Glutamatergic neuron (in vitro differentiated cells): ENCODE data around the gene ASNS. TPM values are rescaled to one million over a fixed set of nuclear protein-coding genes. Genes with fewer than 3 reads are reported as not detected.

Experiments used
- DNase-seq: peaks from one replicate; pipeline ENCODE4 v3.0.0; 2022
- H3K27ac Mint-ChIP-seq: one replicate; pipeline ENCODE4 v1.8.0; 2020; ENCODE audit warnings: mild to moderate bottlenecking, mixed read lengths, inconsistent platforms; ENCODE audit not compliant: unreplicated experiment
- H3K27me3 Mint-ChIP-seq: one replicate; pipeline ENCODE4 v1.8.0; 2020; ENCODE audit warnings: mild to moderate bottlenecking, moderate library complexity, mixed read lengths, inconsistent platforms; ENCODE audit not compliant: unreplicated experiment
- H3K36me3 Mint-ChIP-seq: one replicate; pipeline ENCODE4 v1.8.0; 2020; ENCODE audit warnings: mild to moderate bottlenecking, mixed read lengths, inconsistent platforms; ENCODE audit not compliant: unreplicated experiment
- H3K4me1 Mint-ChIP-seq: one replicate; pipeline ENCODE4 v1.8.0; 2020; ENCODE audit warnings: mild to moderate bottlenecking, low read depth, mixed read lengths, inconsistent platforms; ENCODE audit not compliant: unreplicated experiment
- H3K4me3 Mint-ChIP-seq: one replicate; pipeline ENCODE4 v1.8.0; 2020; ENCODE audit warnings: mild to moderate bottlenecking, mixed read lengths, inconsistent platforms; ENCODE audit not compliant: unreplicated experiment
- H3K9me3 Mint-ChIP-seq: one replicate; pipeline ENCODE4 v1.8.0; 2020; ENCODE audit warnings: mild to moderate bottlenecking, moderate library complexity, mixed read lengths, inconsistent platforms; ENCODE audit not compliant: unreplicated experiment
- total RNA-seq: library from RNA; stranded (reverse); fragmentation: NEBNext Ultra II Directional; extraction: Animal tissue kit (Norgen Biotek cat#: 25700); gene quantifications from one replicate; pipeline ENCODE4 v1.2.1, GENCODE V29; 2021; ENCODE audit not compliant: unreplicated experiment
- TF ChIP-seq, protein P1 (sequence below): fragments of 200-600 bp; sonication (generic); IDR thresholded peaks from one replicate; pipeline ENCODE4 v1.5.0; 2021; ENCODE audit not compliant: partially characterized antibody, unreplicated experiment

Gene ASNS
- total RNA-seq, 1 donor from 2014 or later: 281 TPM

DNA sequence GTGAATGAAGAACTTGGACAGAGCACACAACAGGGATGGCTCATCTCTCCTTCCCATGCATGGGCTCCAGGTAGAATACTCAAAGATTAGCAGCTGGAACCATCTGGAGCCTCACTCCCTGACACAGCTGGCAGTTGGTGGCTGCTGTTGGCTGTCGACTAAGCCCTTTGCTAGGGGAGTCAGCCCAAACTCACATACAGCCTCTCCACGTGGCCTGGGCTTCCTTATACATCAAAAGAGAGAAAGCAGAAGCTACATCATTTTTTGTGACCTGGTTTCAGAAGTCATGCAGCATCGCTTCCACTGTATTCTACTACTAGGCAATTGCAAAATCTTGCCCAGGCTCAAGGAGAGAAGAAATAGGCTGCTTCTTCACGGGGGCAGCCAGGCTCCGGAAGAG, 24.4 kb downstream of the ASNS start:
- TF ChIP-seq, protein P1, sequence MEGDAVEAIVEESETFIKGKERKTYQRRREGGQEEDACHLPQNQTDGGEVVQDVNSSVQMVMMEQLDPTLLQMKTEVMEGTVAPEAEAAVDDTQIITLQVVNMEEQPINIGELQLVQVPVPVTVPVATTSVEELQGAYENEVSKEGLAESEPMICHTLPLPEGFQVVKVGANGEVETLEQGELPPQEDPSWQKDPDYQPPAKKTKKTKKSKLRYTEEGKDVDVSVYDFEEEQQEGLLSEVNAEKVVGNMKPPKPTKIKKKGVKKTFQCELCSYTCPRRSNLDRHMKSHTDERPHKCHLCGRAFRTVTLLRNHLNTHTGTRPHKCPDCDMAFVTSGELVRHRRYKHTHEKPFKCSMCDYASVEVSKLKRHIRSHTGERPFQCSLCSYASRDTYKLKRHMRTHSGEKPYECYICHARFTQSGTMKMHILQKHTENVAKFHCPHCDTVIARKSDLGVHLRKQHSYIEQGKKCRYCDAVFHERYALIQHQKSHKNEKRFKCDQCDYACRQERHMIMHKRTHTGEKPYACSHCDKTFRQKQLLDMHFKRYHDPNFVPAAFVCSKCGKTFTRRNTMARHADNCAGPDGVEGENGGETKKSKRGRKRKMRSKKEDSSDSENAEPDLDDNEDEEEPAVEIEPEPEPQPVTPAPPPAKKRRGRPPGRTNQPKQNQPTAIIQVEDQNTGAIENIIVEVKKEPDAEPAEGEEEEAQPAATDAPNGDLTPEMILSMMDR: no peak
- H3K4me3 Mint-ChIP-seq: no peak overlapping the region
- peaks cover 6% of the 10 kb centered on the region for H3K4me1 Mint-ChIP-seq
- no peak for DNase-seq
- H3K27ac Mint-ChIP-seq: no peak overlapping the region
- H3K36me3 Mint-ChIP-seq: peaks cover 4% of the 10 kb centered on the region
- H3K27me3 Mint-ChIP-seq: no peaks in the 10 kb centered on the region
- H3K9me3 Mint-ChIP-seq: no peaks in the 10 kb centered on the region

- no peak overlapping the region for H3K4me3 Mint-ChIP-seq
- DNase-seq: no peak
- peaks cover 2% of the 10 kb centered on the region for H3K36me3 Mint-ChIP-seq
- H3K4me1 Mint-ChIP-seq: peaks cover 6% of the 10 kb centered on the region
- H3K9me3 Mint-ChIP-seq: no peaks in the 10 kb centered on the region
- H3K27ac Mint-ChIP-seq: no peak overlapping the region
- no peaks in the 10 kb centered on the region for H3K27me3 Mint-ChIP-seq
- TF ChIP-seq, protein P1: no peak
These were observed 25.3 kb downstream of the ASNS start for GRCh38 chr7:97846945-97847344.

- H3K4me1 Mint-ChIP-seq: peaks cover 6% of the 10 kb centered on the region
- no peaks in the 10 kb centered on the region for H3K36me3 Mint-ChIP-seq
- no peak overlapping the region for H3K4me3 Mint-ChIP-seq
- TF ChIP-seq, protein P1: peak; percentile 59
- H3K9me3 Mint-ChIP-seq: no peaks in the 10 kb centered on the region
- DNase-seq: no peak
- H3K27ac Mint-ChIP-seq: no peak overlapping the region
- H3K27me3 Mint-ChIP-seq: no peaks in the 10 kb centered on the region
These were observed 26.5 kb downstream of the ASNS start for GRCh38 chr7:97845622-97846203.

DNA sequence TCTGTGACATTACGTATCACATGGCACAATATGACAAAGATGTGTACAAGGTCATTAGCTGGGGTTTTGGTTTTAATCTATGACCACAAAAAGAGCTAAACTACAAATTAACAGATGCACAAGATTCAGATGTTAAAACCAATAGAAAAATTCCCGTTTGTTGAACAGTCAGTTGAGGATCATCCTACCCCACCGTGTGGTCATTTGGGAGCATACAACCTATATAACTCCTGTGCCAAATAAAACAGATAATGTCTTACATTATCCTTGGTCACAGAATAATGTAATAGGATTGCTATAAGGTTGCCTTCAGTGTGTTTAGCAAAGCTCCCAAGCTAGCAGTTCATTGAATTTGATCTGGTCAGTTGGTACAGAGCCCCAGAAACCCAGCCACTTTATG, 28.2 kb downstream of the ASNS start:
- Mint-ChIP-seq H3K27ac (no peak overlapping the region), H3K27me3 (no peaks in the 10 kb centered on the region), H3K4me3 (no peak overlapping the region), H3K9me3 (no peaks in the 10 kb centered on the region), H3K4me1 (peaks cover 6% of the 10 kb centered on the region), H3K36me3 (no peaks in the 10 kb centered on the region)
- TF ChIP-seq, protein P1: no peak
- DNase-seq: no peak

GRCh38 chr7:97842772-97843345, 29.3 kb downstream of the ASNS start:
- Mint-ChIP-seq H3K27ac (no peak overlapping the region), H3K4me1 (peaks cover 2% of the 10 kb centered on the region), H3K9me3 (no peaks in the 10 kb centered on the region), H3K4me3 (no peak overlapping the region), H3K27me3 (no peaks in the 10 kb centered on the region), H3K36me3 (no peaks in the 10 kb centered on the region)
- TF ChIP-seq, protein P1: no peak
- DNase-seq: no peak
